K562 (cell line): Measurements from ENCODE around the gene FNBP1. TPM values are rescaled to one million over a fixed set of nuclear protein-coding genes. Genes with fewer than 3 reads are reported as not detected.

Source experiments
- ATAC-seq: fragments of 200-7000 bp; cut with Tn5 transposase; 3 replicates; pipeline ENCODE4 v1.9.1; 2020; ENCODE audit warnings: moderate library complexity
- BruUV-seq: library from RNA; stranded (reverse); fragments of 400-500 nt; replicated peaks from 2 replicates; lab custom pipeline; 2021; lab: Mats Ljungman, UMichigan
- CTCF ChIA-PET: fragments of 300-600 bp; formaldehyde crosslinking; extraction: SDS; loops from one replicate; lab custom pipeline; 2021; ENCODE audit warnings: low intra/inter-chr PET ratio; lab: Yijun Ruan, JAX
- POLR2A ChIA-PET: fragments of 300-600, 350-650 bp; sonication (Branson Sonifier 250); formaldehyde crosslinking; extraction: SDS; loops from one replicate; lab custom pipeline; 2021; ENCODE audit warnings: antibody characterized with exemption, inconsistent platforms; lab: Yijun Ruan, JAX
- DNase-seq, 4 experiments: peaks; one replicate each; pipeline versions ENCODE4 v3.0.0 to v3.0.0-alpha.2; 2011 to 2018; ENCODE audit warnings: low spot score in 3 of 4, mixed read lengths in 3 of 4; ENCODE audit errors: extremely low read depth in 1 of 4
- FAIRE-seq: peaks from 2 replicates; lab custom pipeline; 2011; peaks lifted over from hg19 to GRCh38; lab: Jason Lieb, UNC
- H2AFZ ChIP-seq: 2 replicates; pipeline ENCODE4 v1.6.0; 2011; ENCODE audit warnings: low read depth, low read length, control low read depth, inconsistent platforms
- H3K27ac ChIP-seq: fragments of 200-600 bp; 3 replicates; pipeline ENCODE4 v1.8.0; 2011; ENCODE audit warnings: low read depth, mild to moderate bottlenecking, control low read depth, inconsistent platforms, low read length, moderate library complexity, mixed read lengths; ENCODE audit errors: extremely low read depth
- H3K27me3 ChIP-seq, 2 experiments: fragments of 300-600 bp in 1 of 2; 2 replicates in 1 of 2; 3 replicates in 1 of 2; pipeline versions ENCODE4 v1.6.0 to v1.8.0; 2011; ENCODE audit warnings: inconsistent platforms in 2 of 2, low read length in 2 of 2, mild to moderate bottlenecking in 1 of 2, mixed read lengths in 1 of 2, moderate library complexity in 1 of 2; ENCODE audit not compliant: control insufficient read depth in 2 of 2, insufficient read depth in 2 of 2
- H3K36me3 ChIP-seq: fragments of 300-600 bp; 3 replicates; pipeline ENCODE4 v1.8.0; 2011; ENCODE audit warnings: mild to moderate bottlenecking, low read length, inconsistent platforms; ENCODE audit not compliant: control insufficient read depth, insufficient read depth
- H3K4me1 ChIP-seq, 2 experiments: fragments of 200-600 bp in 1 of 2; replicated peaks in 1 of 2; 2 replicates in 1 of 2; 3 replicates in 1 of 2; pipeline versions ENCODE4 v1.5.1 to v1.8.0; 2011; ENCODE audit warnings: inconsistent platforms in 2 of 2, low read length in 2 of 2, mild to moderate bottlenecking in 1 of 2, mixed read lengths in 1 of 2, moderate library complexity in 1 of 2; ENCODE audit not compliant: control insufficient read depth in 2 of 2, insufficient read depth in 2 of 2
- H3K4me2 ChIP-seq: 2 replicates; pipeline ENCODE4 v1.6.1; 2011; ENCODE audit warnings: low read length, control low read depth, inconsistent platforms, mixed read lengths; ENCODE audit not compliant: insufficient read depth
- H3K4me3 ChIP-seq: fragments of 200-600 bp; sonication (generic), shearing (Covaris generic); 2 replicates; pipeline ENCODE4 v1.5.1; 2016; ENCODE audit warnings: control low read depth, inconsistent platforms
- H3K79me2 ChIP-seq: fragments of 200-600 bp; 3 replicates; pipeline ENCODE4 v1.8.0; 2011; ENCODE audit warnings: low read length, inconsistent platforms; ENCODE audit not compliant: control insufficient read depth, insufficient read depth
- H3K9ac ChIP-seq, 2 experiments: 2 replicates each; pipeline versions ENCODE4 v1.6.0 to v1.6.1; 2011; ENCODE audit warnings: low read depth in 2 of 2, low read length in 2 of 2, control low read depth in 1 of 2, inconsistent platforms in 1 of 2, mild to moderate bottlenecking in 1 of 2, mixed read lengths in 1 of 2; ENCODE audit not compliant: insufficient read depth in 1 of 2
- H3K9me1 ChIP-seq: one replicate; pipeline ENCODE4 v1.6.0; 2011; ENCODE audit warnings: inconsistent platforms, mild to moderate bottlenecking, low read length, moderate library complexity; ENCODE audit not compliant: control insufficient read depth, insufficient read depth
- H3K9me3 ChIP-seq: replicated peaks from 2 replicates; pipeline ENCODE4 v1.5.1; 2011; ENCODE audit warnings: low read depth, low read length, inconsistent platforms; ENCODE audit not compliant: control insufficient read depth, insufficient read depth
- H4K20me1 ChIP-seq: replicated peaks from 2 replicates; pipeline ENCODE4 v1.6.1; 2011; ENCODE audit warnings: low read length, inconsistent platforms, mixed read lengths; ENCODE audit not compliant: control insufficient read depth, insufficient read depth
- ADNP ChIP-seq: fragments of 200-800 bp; sonication (Bioruptor generic); IDR thresholded peaks from 2 replicates; pipeline ENCODE4 v1.6.1; 2016; ENCODE audit warnings: missing genetic modification characterization, missing compliant biosample characterization
- BCL6 ChIP-seq: fragments of 250-450 bp; sonication (Bioruptor Pico); IDR thresholded peaks from 2 replicates; pipeline ENCODE4 v1.4.0; 2020
- FOXK2 ChIP-seq, 2 experiments: fragments of 450-650 bp; IDR thresholded peaks in 1 of 2; conservative IDR thresholded peaks in 1 of 2; 2 replicates each; pipeline ENCODE4 v1.6.1; 2016; ENCODE audit warnings: low read depth in 2 of 2, mild to moderate bottlenecking in 1 of 2
- HIVEP1 ChIP-seq: fragments of 250-450 bp; sonication (Bioruptor Pico); IDR thresholded peaks from 2 replicates; pipeline ENCODE4 v1.4.0; 2020; ENCODE audit warnings: mild to moderate bottlenecking
- PCBP2 ChIP-seq: fragments of 200-400 bp; formaldehyde crosslinking; IDR thresholded peaks from 2 replicates; pipeline ENCODE4 v1.6.1; 2018; ENCODE audit warnings: low read length, low read depth, mild to moderate bottlenecking, moderate library complexity; ENCODE audit not compliant: poor library complexity, severe bottlenecking
- TCFL5 ChIP-seq: fragments of 250-450 bp; sonication (Bioruptor Pico); conservative IDR thresholded peaks from 2 replicates; pipeline ENCODE4 v1.6.1; 2021; ENCODE audit warnings: mild to moderate bottlenecking, moderate library complexity, matching md5 sums
- ZNF316 ChIP-seq: fragments of 450-650 bp; IDR thresholded peaks from 2 replicates; pipeline ENCODE4 v1.6.1; 2016
- ZNF445 ChIP-seq: fragments of 250-450 bp; sonication (Bioruptor Pico); IDR thresholded peaks from 2 replicates; pipeline ENCODE4 v1.4.0; 2020; ENCODE audit warnings: low read depth, mild to moderate bottlenecking, moderate library complexity
- WGBS: fragments of 100-300 bp; shearing (Covaris generic); methylation state at CpG from one replicate; pipeline ENCODE4 v1.1.6; 2016; ENCODE audit warnings: low coverage, mixed read lengths; ENCODE audit not compliant: insufficient coverage; ENCODE audit errors: missing lambda C conversion rate; 5-methylcytosine and 5-hydroxymethylcytosine counted together
- in situ Hi-C: fragments of 300-500 bp; cut with MboI; formaldehyde crosslinking; loops from 4 replicates; pipeline ENCODE4 v1.15.0; 2018; ENCODE audit warnings: inconsistent platforms, mixed read lengths
- intact Hi-C: fragments of 100-400 bp; cut with micrococcal nuclease; formaldehyde crosslinking; loops from 2 replicates; pipeline ENCODE4 v1.14.2; 2022
- polyA plus RNA-seq, 8 experiments: library from polyadenylated mRNA; depleted of rRNA in 4 of 8; stranded (reverse) in 5 of 8; unstranded in 3 of 8; fragments of >200 nt; fragmentation: Nextera tagmentation in 2 of 8; fragmentation: Illumina TruSeq in 1 of 8; extraction: Ambion mirVana in 2 of 8; extraction: Trizol in 1 of 8; gene quantifications; 2 replicates each; pipeline versions ENCODE4 v1.2.1 to v1.2.3, GENCODE V29; 2011 to 2014; ENCODE audit warnings: inconsistent platforms in 1 of 8, missing spikeins in 1 of 8
- total RNA-seq, 7 experiments: library from RNA; depleted of rRNA in 6 of 7; stranded (reverse); fragments of >200 nt in 6 of 7; fragmentation: Illumina TruSeq in 2 of 7; extraction: Trizol in 2 of 7; gene quantifications; 2 replicates each; pipeline versions ENCODE4 v1.2.1 to v1.2.3, GENCODE V29; 2011 to 2021; ENCODE audit warnings: low replicate concordance in 1 of 7
- TF ChIP-seq, protein P1 (sequence below), 2 experiments: fragments of 450-650 bp in 1 of 2; sonication (generic) in 1 of 2; formaldehyde crosslinking; conservative IDR thresholded peaks; 2 replicates each; pipeline versions ENCODE4 v1.4.0 to v1.8.1; 2020 to 2022; ENCODE audit warnings: mild to moderate bottlenecking in 1 of 2, missing genetic modification reagents in 1 of 2
- TF ChIP-seq, protein P2 (sequence below): sonication (generic); formaldehyde crosslinking; IDR thresholded peaks from 2 replicates; pipeline ENCODE4 v1.8.0; 2022; ENCODE audit warnings: mild to moderate bottlenecking, missing genetic modification reagents, borderline replicate concordance

Gene FNBP1
- total and polyA plus RNA-seq, 9 of the 15 experiments (the other 6 are each of a cell fraction or from before 2014, with no cell fraction given) = 1.8 to 14.9 (median 7.6) TPM

DNA sequence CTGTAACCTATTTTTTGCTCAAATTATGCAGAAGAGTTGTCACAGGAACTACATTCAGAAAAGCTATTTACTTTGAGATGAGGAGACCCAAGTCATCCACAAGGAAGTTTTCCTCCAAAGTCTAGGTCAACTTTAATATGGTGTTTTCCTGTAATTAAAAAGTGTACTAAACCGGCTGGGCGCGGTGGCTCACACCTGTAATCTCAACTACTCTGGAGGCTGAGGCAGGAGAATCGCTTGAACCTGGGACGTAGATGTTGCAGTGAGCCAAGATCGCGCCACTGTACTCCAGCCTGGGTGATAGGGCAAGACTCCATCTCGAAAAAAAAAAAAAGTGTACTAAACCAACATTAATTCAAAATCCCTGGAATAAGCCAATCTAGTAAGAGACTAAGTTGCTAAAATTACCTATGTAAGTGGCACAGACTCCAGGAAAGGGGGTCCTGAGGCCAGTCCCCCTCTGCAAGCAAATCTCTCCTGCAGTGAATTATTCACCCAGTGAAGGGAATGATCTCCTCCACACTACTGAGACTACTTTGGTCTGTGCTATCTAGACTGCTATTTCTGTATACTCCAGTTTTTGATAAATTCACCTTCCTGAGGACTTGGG, 38.9 kb downstream of the FNBP1 start:
- CTCF ChIA-PET = no interaction called here
- H2AFZ ChIP-seq = no peak overlapping the region
- H3K9ac ChIP-seq = no peak overlapping the region
- no peak overlapping the region for H3K4me2 ChIP-seq
- no peak overlapping the region for H3K4me3 ChIP-seq
- H3K9me3 ChIP-seq = no peaks in the 10 kb centered on the region
- POLR2A ChIA-PET = interaction anchor here (0.6 to 2.1 kb wide), 2 partner anchors 8 to 260 kb away, joined by 3 to 6 read pairs; no protein-coding TSS in a partner anchor
- BruUV-seq = no TSS peak
- no peaks in the 10 kb centered on the region for H4K20me1 ChIP-seq
- no peaks in the 10 kb centered on the region; a peak in 1 of 5 replicates for H3K4me1 ChIP-seq
- no peaks in the 10 kb centered on the region for H3K79me2 ChIP-seq
- H3K36me3 ChIP-seq = no peaks in the 10 kb centered on the region
- DNase-seq (no peak), ATAC-seq (no peak), FAIRE-seq (no peak)
- WGBS = 67% methylated on average over 8 of the region's 8 CpGs
- intact Hi-C loops (no loop called here), in situ Hi-C loops (no loop called here)
- H3K27me3 ChIP-seq = no peaks in the 10 kb centered on the region
- TF ChIP-seq, protein P1, sequence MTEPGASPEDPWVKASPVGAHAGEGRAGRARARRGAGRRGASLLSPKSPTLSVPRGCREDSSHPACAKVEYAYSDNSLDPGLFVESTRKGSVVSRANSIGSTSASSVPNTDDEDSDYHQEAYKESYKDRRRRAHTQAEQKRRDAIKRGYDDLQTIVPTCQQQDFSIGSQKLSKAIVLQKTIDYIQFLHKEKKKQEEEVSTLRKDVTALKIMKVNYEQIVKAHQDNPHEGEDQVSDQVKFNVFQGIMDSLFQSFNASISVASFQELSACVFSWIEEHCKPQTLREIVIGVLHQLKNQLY (CRISPR knock-in tag; conservative IDR thresholded peaks at IDR 0.05) = no peak
- TF ChIP-seq HIVEP1 (CRISPR knock-in tag) (no peak), FOXK2 (conservative IDR thresholded peaks at IDR 0.05 in 1 of 2, IDR thresholded peaks at IDR 0.05 in 1 of 2; ENCODE audit: low read depth in 2 of 2) (no peak), ZNF445 (no peak), TCFL5 (CRISPR knock-in tag) (no peak), ADNP (tag) (no peak), BCL6 (no peak), PCBP2 (no peak), ZNF316 (no peak)
- TF ChIP-seq, protein P2, sequence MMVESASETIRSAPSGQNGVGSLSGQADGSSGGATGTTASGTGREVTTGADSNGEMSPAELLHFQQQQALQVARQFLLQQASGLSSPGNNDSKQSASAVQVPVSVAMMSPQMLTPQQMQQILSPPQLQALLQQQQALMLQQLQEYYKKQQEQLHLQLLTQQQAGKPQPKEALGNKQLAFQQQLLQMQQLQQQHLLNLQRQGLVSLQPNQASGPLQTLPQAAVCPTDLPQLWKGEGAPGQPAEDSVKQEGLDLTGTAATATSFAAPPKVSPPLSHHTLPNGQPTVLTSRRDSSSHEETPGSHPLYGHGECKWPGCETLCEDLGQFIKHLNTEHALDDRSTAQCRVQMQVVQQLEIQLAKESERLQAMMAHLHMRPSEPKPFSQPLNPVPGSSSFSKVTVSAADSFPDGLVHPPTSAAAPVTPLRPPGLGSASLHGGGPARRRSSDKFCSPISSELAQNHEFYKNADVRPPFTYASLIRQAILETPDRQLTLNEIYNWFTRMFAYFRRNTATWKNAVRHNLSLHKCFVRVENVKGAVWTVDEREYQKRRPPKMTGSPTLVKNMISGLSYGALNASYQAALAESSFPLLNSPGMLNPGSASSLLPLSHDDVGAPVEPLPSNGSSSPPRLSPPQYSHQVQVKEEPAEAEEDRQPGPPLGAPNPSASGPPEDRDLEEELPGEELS (CRISPR knock-in tag) = no peak
- no peaks in the 10 kb centered on the region for H3K9me1 ChIP-seq
- H3K27ac ChIP-seq = no peak overlapping the region
